ENCODE data around the gene RBM20.

The RBM20 gene

DNA sequence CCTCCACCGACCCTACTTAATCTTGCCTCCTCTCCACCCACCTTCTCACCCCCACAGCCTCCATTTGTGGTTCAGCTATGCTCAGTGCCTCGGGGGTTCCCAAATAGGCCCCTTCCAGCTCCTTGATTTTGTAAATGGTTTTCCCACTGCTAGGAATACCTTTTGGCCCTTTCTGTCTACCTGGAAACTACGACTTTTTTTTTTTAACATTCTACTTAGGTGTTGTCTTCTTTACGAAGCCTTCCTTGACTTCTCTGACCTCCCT is 200.4 kb downstream of the RBM20 start:
- H3K4me2 ChIP-seq = peak overlapping the region; percentile 82
- no peak for TF ChIP-seq Cebpa-rat (IDR thresholded peaks at IDR 0.05)
- H3K27me3 ChIP-seq = no peaks in the 10 kb centered on the region
- H3K9me3 ChIP-seq = no peaks in the 10 kb centered on the region
- peaks cover 83% of the 10 kb centered on the region for H3K4me1 ChIP-seq
- no peak overlapping the region for H3K9ac ChIP-seq
- H3K27ac ChIP-seq = peak overlapping the region; percentile 83
- H3K4me3 ChIP-seq = no peak overlapping the region
- H4K20me1 ChIP-seq = no peaks in the 10 kb centered on the region
- H3K36me3 ChIP-seq = no peaks in the 10 kb centered on the region

DNA sequence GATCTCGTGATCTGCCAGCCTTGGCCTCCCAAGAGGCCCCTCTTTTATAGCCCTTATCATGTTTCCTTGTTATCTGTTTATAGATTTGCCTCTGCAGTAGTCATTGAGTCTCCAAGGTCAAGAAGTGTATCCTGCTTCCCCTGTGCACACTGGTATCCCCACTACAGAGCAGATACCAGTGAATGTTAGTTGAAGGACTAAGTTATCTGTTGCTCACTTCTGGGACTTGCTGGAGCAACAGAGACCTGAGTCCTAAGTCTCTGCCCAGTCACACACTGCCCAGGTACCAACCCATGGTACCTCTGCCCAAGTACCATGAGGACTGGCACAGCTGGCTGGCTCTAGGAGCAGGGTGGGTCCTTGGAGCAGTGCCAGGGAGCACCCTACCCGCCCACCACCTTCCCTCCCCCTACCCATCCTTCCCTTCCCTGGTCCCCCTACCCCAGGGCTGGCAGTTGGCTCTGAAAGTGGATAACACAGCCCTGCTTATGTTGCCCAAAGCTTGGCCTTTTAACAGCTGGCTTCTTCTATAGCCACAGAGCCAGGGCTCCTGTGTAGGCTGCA is 201.1 kb downstream of the RBM20 start:
- no peak overlapping the region for H3K9ac ChIP-seq
- H3K27ac ChIP-seq = peak overlapping the region; percentile 60
- peaks cover 90% of the 10 kb centered on the region for H3K4me1 ChIP-seq
- H3K9me3 ChIP-seq = no peaks in the 10 kb centered on the region
- no peaks in the 10 kb centered on the region for H3K27me3 ChIP-seq
- H4K20me1 ChIP-seq = no peaks in the 10 kb centered on the region
- TF ChIP-seq Cebpa-rat (IDR thresholded peaks at IDR 0.05) = no peak
- H3K4me3 ChIP-seq = no peak overlapping the region
- no peaks in the 10 kb centered on the region for H3K36me3 ChIP-seq
- H3K4me2 ChIP-seq = peak overlapping the region; percentile 82

DNA sequence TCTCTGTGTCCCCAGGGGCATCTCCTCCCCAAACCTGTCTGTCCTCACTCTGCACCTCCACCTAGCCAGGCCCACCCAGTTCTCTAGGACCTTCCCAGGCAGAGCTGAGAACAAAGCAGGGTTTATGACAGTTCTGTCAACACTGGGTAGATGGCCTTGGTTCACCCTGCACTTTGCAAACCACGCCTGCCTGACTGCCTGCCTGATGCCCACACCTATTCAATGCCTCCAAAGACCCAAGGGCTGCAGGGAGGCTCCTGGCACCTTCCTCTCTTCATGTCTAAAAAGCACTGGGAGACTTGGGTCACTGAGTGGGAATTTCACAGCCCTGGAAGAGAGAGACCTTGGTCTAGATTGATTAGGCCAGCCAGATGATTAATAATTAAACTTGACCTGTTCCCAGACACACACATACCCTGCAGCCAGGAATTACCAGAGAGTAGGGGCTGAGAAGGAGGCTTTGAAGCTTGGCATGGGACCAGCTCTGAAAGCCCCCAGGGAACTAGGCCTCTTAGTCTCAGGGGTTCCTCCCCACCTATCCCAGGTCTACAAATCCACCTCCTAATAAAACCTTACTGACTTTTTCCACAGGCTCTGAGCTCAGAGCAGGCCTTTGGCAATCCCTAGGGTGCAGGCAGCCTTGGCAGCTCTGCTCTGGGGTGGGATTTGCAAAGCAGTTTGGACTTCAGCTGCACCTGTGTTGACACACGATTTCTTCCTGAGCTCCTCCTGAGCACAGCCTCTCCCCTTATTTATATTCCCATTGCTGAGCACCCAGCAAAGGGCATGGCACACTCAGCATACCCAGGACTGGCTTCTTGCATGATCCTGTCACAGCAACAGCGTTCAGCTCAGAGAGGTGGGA is 201.9 kb downstream of the RBM20 start:
- no peaks in the 10 kb centered on the region for H3K27me3 ChIP-seq
- no peaks in the 10 kb centered on the region for H4K20me1 ChIP-seq
- H3K4me3 ChIP-seq = no peak overlapping the region
- H3K4me2 ChIP-seq = peak overlapping the region; percentile 82
- no peaks in the 10 kb centered on the region for H3K9me3 ChIP-seq
- no peak overlapping the region for H3K9ac ChIP-seq
- H3K27ac ChIP-seq = peak overlapping the region; percentile 60
- peaks cover 91% of the 10 kb centered on the region for H3K4me1 ChIP-seq
- no peak for TF ChIP-seq Cebpa-rat (IDR thresholded peaks at IDR 0.05)
- H3K36me3 ChIP-seq = no peaks in the 10 kb centered on the region

DNA sequence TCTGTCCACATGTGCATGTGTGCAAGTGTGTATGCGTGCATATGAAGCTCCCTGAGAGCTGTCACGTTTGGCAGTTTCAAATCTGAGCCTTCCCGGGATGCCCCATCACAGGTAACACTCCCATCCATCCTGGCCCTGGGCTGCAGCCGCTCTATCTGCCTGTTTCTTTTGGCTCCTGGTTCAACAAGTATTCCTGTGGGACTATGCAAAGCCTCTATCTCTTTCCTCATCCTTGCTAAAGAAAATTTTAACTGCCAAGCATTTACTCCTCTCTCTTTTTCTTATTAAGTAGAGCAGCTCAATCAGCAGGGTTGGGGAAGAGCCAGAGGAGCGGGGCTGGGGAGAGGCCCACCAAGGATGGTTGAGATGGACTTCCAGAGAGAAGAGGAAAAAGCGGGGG is 203.2 kb downstream of the RBM20 start:
- Histone ChIP-seq H4K20me1 (no peaks in the 10 kb centered on the region), H3K27ac (0 out of 2 replicates have a peak overlapping the region, but pooled peaks have one; percentile 8), H3K36me3 (no peaks in the 10 kb centered on the region), H3K4me1 (peaks cover 91% of the 10 kb centered on the region), H3K9ac (no peak overlapping the region), H3K27me3 (no peaks in the 10 kb centered on the region), H3K4me2 (peak overlapping the region; percentile 82), H3K4me3 (no peak overlapping the region), H3K9me3 (no peaks in the 10 kb centered on the region)
- TF ChIP-seq Cebpa-rat (IDR thresholded peaks at IDR 0.05) = no peak

DNA sequence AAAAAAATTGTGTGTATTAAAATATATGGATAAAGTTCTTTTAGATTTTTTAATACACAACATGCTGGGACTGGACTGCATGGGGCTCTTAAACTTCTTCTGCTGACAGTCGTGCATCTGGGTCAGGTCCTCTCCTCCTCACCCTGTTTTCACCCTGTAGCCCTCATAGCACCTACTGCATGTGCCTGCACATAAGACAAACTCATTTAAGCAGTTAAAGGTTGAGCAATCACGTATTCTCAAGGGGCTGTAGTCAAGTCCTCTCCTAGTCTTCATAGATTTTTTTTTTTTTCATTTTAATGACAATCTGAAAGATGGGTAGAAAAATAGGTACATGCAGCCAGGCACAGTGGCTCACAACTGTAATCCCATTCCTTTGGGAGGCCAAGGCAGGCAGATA is 204.0 kb downstream of the RBM20 start:
- Histone ChIP-seq H3K4me3 (no peak overlapping the region), H4K20me1 (no peaks in the 10 kb centered on the region), H3K4me1 (peaks cover 85% of the 10 kb centered on the region), H3K9ac (no peak overlapping the region), H3K27ac (no peak overlapping the region), H3K4me2 (no peak overlapping the region), H3K9me3 (no peaks in the 10 kb centered on the region), H3K27me3 (no peaks in the 10 kb centered on the region), H3K36me3 (no peaks in the 10 kb centered on the region)
- TF ChIP-seq Cebpa-rat (IDR thresholded peaks at IDR 0.05) = no peak

DNA sequence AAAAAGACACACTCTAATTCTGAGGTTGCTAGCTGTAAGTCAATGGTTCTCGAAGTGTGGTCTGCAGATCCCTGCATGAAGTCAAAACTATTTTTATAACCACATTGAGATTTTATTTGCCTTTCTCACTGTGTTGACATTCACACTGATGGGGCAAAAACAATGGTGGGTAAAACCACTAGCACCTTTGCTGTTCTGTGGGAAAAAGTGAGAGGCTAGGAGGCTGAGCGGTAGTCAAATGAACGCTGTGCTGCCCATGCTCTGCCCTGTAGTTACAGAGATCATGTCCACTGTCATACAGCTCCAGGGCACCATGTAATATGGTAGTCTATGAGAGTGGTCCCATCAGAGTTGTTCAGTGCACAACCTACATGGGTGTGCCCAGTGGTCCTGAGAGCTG is 206.0 kb downstream of the RBM20 start:
- no peak overlapping the region for H3K9ac ChIP-seq
- peak overlapping the region; percentile 75 for H3K4me2 ChIP-seq
- H3K36me3 ChIP-seq = no peaks in the 10 kb centered on the region
- no peaks in the 10 kb centered on the region for H3K27me3 ChIP-seq
- no peaks in the 10 kb centered on the region for H4K20me1 ChIP-seq
- no peak overlapping the region for H3K27ac ChIP-seq
- H3K9me3 ChIP-seq = no peaks in the 10 kb centered on the region
- TF ChIP-seq Cebpa-rat (IDR thresholded peaks at IDR 0.05) = no peak
- peaks cover 65% of the 10 kb centered on the region for H3K4me1 ChIP-seq
- H3K4me3 ChIP-seq = no peak overlapping the region

DNA sequence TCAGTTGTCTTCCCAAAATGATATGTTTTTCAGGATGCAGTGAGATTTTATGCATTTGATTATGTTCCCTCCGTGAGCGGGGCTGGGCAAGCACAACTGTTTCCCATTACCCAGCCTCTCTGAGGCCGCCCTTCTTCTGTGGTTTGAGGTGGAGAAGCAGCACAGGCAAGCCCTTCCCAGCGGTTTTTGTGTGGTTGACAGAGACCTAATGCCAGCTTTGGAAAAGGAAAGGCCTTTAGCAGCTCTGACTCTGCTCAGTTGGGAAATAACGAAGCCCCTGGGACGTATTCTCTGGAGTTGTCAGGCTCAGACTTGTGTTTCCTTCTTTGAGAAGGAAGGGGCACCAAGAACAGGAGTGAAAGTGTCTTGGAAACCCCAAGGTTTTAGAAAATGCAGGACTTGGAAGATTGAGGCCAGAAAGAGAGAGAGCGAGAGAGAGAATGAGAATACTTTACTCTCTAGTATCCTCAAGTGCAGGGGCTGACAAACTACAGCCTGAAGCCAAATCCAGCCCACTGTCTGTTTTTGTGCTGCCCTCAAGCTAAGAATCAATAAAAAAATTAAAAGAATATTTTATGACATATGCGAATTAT is 207.0 kb downstream of the RBM20 start:
- H3K27ac ChIP-seq = peak overlapping the region; percentile 35; the same call in 1 of the 2 replicates
- H3K4me2 ChIP-seq = peak overlapping the region; percentile 75
- no peak for TF ChIP-seq Cebpa-rat (IDR thresholded peaks at IDR 0.05)
- no peaks in the 10 kb centered on the region for H3K27me3 ChIP-seq
- H3K9ac ChIP-seq = 0 out of 2 replicates have a peak overlapping the region, but pooled peaks have one; percentile 52
- no peaks in the 10 kb centered on the region for H3K36me3 ChIP-seq
- H3K4me3 ChIP-seq = no peak overlapping the region
- H3K4me1 ChIP-seq = peaks cover 55% of the 10 kb centered on the region
- H4K20me1 ChIP-seq = no peaks in the 10 kb centered on the region
- no peaks in the 10 kb centered on the region for H3K9me3 ChIP-seq

DNA sequence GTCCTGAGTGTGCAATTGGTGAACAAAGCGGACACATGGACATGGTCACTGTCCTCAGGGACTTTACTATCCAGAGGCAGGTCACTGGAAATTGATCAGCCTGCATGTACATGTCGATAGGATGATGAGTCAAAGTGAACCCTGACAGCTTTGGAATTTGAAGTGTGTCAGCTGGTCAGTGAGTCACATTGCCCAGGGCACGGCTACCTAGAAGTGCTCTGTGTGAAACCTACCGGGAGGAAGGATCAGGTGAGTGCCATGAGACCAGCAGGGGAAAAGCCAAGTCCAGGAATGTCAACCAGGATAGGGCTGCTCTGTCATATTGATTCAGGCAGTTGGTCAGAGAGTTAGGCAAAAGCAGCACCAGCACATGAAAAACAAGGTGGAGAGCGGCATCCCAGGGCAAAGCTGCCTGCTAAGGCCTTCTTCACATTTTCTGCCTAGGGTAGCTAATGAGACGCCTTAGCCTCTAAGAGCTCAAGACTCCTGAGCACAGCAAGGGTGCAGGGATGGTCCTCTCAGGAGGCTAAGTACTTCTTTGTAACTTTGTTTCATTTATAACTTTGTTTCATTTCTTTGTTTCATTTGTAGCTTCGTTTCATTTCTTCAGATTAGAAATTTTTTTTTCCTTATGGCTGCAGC is 208.2 kb downstream of the RBM20 start:
- H3K4me2 ChIP-seq = no peak overlapping the region
- 0 out of 2 replicates have a peak overlapping the region, but pooled peaks have one; percentile 38 for H3K9ac ChIP-seq
- no peak overlapping the region for H3K27ac ChIP-seq

DNA sequence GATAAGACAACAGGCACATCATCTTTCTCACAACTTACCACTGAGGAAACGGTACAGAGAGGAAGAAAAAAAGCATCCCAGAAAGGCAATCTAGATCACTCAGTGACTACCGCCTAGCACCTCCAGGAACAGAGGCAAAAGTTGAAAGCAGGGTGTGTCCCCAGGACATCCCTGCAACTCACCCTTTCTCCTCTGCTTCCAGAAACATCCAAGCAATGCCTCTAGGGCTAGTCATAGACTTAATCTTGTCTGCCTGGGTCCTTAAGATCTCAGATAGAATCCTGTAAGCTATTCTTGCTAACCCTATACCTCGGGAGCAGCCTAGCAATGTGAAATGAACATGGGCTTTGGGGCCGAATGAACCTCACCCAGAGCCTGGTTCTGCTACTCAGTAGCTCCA is 208.8 kb downstream of the RBM20 start:
- Histone ChIP-seq H3K36me3 (no peaks in the 10 kb centered on the region), H3K27me3 (no peaks in the 10 kb centered on the region), H3K9ac (0 out of 2 replicates have a peak overlapping the region, but pooled peaks have one; percentile 38), H3K27ac (no peak overlapping the region), H3K4me1 (peaks cover 46% of the 10 kb centered on the region), H3K9me3 (no peaks in the 10 kb centered on the region), H4K20me1 (no peaks in the 10 kb centered on the region), H3K4me2 (no peak overlapping the region), H3K4me3 (no peak overlapping the region)
- no peak for TF ChIP-seq Cebpa-rat (IDR thresholded peaks at IDR 0.05)

More for the DNA sequence above, 208.2 kb downstream of the RBM20 start:
- H4K20me1 ChIP-seq = no peaks in the 10 kb centered on the region
- no peak overlapping the region for H3K4me3 ChIP-seq
- H3K27me3 ChIP-seq = no peaks in the 10 kb centered on the region
- no peaks in the 10 kb centered on the region for H3K36me3 ChIP-seq
- H3K9me3 ChIP-seq = no peaks in the 10 kb centered on the region
- peaks cover 46% of the 10 kb centered on the region for H3K4me1 ChIP-seq
- TF ChIP-seq Cebpa-rat (IDR thresholded peaks at IDR 0.05) = no peak
